GM12865 (cell line): ENCODE measurements around the gene ZNF552.
"Not testable (repeated sequence)": the region's sequence is repeated elsewhere in the genome, so short reads cannot be mapped to it uniquely, and the experiment has no call there.

Experiments used
- DNase-seq: peaks from one replicate; pipeline ENCODE4 v3.0.0; 2010; ENCODE audit warnings: low read depth
- H3K4me3 ChIP-seq: 2 replicates; pipeline ENCODE4 v1.5.1; 2011; ENCODE audit warnings: mild to moderate bottlenecking, low read depth, low read length, control low read depth
- CTCF ChIP-seq: IDR thresholded peaks from 2 replicates; pipeline ENCODE4 v1.5.1; 2011; ENCODE audit warnings: low read length, control low read depth, low read depth, inconsistent platforms; ENCODE audit not compliant: insufficient read depth; ENCODE audit errors: missing control alignments

The ZNF552 gene

GRCh38 chr19:57818378-57818777 lies 3.7 kb upstream of the ZNF552 start:
- DNase-seq, result no peak
- TF ChIP-seq CTCF, result no peak
- no peak overlapping the region for H3K4me3 ChIP-seq

- no peak for DNase-seq
- no peak for TF ChIP-seq CTCF
- no peak overlapping the region for H3K4me3 ChIP-seq
Measured at GRCh38 chr19:57817976-57818375, 3.3 kb upstream of the ZNF552 start.

GRCh38 chr19:57816652-57817051 lies 1.9 kb upstream of the ZNF552 start:
- no peak overlapping the region for H3K4me3 ChIP-seq
- no peak for DNase-seq
- no peak for TF ChIP-seq CTCF

DNA sequence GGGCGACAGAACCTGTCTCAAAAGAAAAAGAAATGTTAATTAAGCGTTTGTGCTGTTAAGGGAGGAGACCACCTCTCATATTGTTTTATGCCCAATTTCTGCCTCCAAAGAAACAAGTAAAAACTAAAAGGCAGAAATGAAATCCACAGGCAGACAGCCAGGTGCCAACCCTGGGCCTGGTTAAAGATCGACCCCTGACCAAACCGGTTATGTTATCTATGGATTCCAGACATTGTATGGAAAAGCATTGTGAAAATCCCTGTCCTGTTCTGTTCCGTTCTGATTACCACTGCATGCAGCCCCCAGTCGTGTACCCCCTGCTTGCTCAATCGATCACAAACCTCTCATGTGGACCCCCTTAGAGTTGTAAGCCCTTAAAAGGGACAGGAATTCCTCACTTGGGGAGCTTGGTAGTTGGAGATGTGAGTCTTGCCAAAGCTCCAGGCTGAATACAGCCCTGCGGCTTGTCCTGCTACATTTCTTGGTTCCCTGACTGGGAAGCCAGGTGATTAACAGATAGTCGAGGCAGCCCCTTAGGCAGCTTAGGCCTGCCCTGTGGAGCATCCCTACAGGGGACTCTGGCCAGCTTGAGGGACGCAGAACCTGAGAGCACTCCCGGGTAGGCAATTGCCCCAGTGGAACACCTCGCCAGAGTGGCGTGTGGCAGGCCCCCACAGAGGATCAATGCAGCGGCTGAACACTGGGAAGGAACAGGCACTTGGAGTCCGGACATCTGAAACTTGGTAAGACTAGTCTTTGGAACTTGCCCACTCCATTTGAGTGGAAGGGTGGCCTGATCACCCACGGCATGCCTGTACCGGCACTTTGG lies 748 bp upstream of the ZNF552 start:
- no peak for DNase-seq
- peak overlapping the region; percentile 97; the same call in 1 of the 2 replicates for H3K4me3 ChIP-seq
- TF ChIP-seq CTCF, result no peak

- no peak for DNase-seq
- no peak for TF ChIP-seq CTCF
- peak overlapping the region; percentile 97 for H3K4me3 ChIP-seq
Measured at GRCh38 chr19:57813919-57814504, 701 bp downstream of the ZNF552 start.

DNA sequence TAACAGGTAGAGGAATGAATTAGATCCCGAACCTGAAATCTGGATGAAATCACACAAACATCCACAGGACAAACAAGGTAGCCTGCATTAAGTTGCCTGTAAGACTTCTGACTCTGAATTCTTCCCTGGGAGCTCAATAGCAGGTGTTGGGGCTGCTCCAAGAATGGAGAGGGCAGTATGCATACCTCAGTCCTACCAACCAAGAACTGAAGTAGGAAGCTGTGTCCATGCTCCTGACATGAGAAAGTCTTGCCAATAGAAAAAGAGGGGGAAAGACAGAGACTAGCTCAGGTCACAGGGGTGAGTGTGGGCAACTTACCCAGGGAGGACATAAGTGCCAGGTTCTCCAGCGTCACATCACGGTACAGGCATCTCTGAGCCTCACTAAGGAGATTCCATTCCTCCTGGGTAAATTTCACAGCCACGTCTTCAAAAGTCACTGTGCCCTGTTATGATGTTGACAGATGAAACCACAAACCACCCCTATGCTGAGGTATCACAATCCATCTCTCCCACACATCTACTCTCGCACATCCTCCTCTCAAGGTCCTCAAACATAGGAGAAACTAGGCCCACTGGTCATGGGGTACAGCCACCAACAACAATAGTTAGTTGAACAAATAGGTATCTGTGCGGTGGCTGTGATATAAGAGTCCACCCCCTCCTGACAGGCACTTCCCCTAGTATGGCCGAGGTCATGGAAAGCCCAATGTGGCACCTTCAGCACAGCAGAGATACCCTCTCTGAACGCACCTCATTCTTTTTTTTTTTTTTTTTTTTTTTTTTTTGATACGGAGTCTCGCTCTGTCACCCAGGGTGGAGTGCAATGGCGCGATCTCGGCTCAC lies 1.5 kb downstream of the ZNF552 start:
- DNase-seq, result not testable (repeated sequence)

DNA sequence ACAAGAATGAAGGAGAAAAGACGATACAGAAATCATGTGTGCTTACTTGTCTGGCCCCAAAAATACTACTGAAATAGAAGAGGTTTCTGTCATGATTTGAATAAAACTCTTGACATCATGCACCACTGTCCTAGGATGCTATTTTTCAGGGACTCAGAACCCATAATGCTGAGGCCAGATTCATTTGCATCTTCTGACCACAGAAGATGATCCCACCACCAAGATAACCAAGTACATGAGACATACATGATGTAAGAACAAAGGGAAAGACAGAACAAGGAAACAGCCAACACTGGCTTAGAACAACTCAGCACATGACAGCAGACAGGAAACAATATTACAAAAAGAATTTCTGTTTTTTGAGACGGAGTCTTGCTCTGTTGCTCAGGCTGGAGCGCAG lies 2.5 kb downstream of the ZNF552 start:
- DNase-seq, result peak; percentile 61
- no peak overlapping the region for H3K4me3 ChIP-seq
- TF ChIP-seq CTCF, result no peak

More for the DNA sequence above, 1.5 kb downstream of the ZNF552 start:
- peak overlapping the region; percentile 97; the same call in 1 of the 2 replicates for H3K4me3 ChIP-seq

- not testable (repeated sequence) for H3K4me3 ChIP-seq, DNase-seq
Measured at GRCh38 chr19:57810410-57811295, 4.1 kb downstream of the ZNF552 start.
